Fibroblast of lung (primary cell): ENCODE results near the gene DGCR8. TPM values are rescaled to one million over a fixed set of nuclear protein-coding genes. Genes with fewer than 3 reads are reported as not detected.

Source experiments
- DNase-seq, 2 donors: peaks; one replicate each; pipeline versions ENCODE4 v3.0.0 to v3.0.0-alpha.2; 2010; ENCODE audit warnings: low read depth in 2 of 2
- H2AFZ ChIP-seq: 2 replicates; pipeline ENCODE4 v1.5.1; 2012; ENCODE audit warnings: low read length, control low read depth, inconsistent platforms
- H3K27ac ChIP-seq: 2 replicates; pipeline ENCODE4 v1.5.1; 2011; ENCODE audit warnings: low read length, control low read depth; ENCODE audit not compliant: insufficient read depth
- H3K27me3 ChIP-seq: 2 replicates; pipeline ENCODE4 v1.5.1; 2011; ENCODE audit warnings: mild to moderate bottlenecking, low read length; ENCODE audit not compliant: control insufficient read depth, insufficient read depth
- H3K36me3 ChIP-seq: 2 replicates; pipeline ENCODE4 v1.5.1; 2011; ENCODE audit warnings: low read length; ENCODE audit not compliant: control insufficient read depth, insufficient read depth
- H3K4me1 ChIP-seq: 2 replicates; pipeline ENCODE4 v1.5.1; 2011; ENCODE audit warnings: low read length; ENCODE audit not compliant: control insufficient read depth, insufficient read depth; ENCODE audit errors: extremely low read depth
- H3K4me2 ChIP-seq: 2 replicates; pipeline ENCODE4 v1.5.1; 2011; ENCODE audit warnings: low read length, control low read depth; ENCODE audit not compliant: insufficient read depth; ENCODE audit errors: extremely low read depth
- H3K4me3 ChIP-seq, 4 experiments: fragments of 200-600 bp in 1 of 4; sonication (generic) in 1 of 4; replicated peaks in 1 of 4; 2 replicates each; pipeline ENCODE4 v1.5.1; 2011 to 2016; ENCODE audit warnings: low read length in 4 of 4, low read depth in 3 of 4, mild to moderate bottlenecking in 3 of 4, control low read depth in 2 of 4, inconsistent platforms in 1 of 4, mixed read lengths in 1 of 4; ENCODE audit not compliant: insufficient read depth in 1 of 4; ENCODE audit errors: control extremely low read depth in 1 of 4
- H3K79me2 ChIP-seq: 2 replicates; pipeline ENCODE4 v1.5.1; 2012; ENCODE audit warnings: mild to moderate bottlenecking, low read length, inconsistent platforms; ENCODE audit not compliant: control insufficient read depth, insufficient read depth
- H3K9ac ChIP-seq: 2 replicates; pipeline ENCODE4 v1.5.1; 2011; ENCODE audit warnings: mild to moderate bottlenecking, low read length, control low read depth; ENCODE audit not compliant: insufficient read depth
- H3K9me3 ChIP-seq: 2 replicates; pipeline ENCODE4 v1.5.1; 2012; ENCODE audit warnings: low read depth, low read length; ENCODE audit not compliant: control insufficient read depth, insufficient read depth
- H4K20me1 ChIP-seq: 2 replicates; pipeline ENCODE4 v1.5.1; 2011; ENCODE audit warnings: low read length; ENCODE audit not compliant: control insufficient read depth, insufficient read depth; ENCODE audit errors: extremely low read depth
- CTCF ChIP-seq, 2 donors: IDR thresholded peaks in 1 of 2; conservative IDR thresholded peaks in 1 of 2; 1 replicate in 1 of 2; 2 replicates in 1 of 2; pipeline ENCODE4 v1.5.1; 2011 to 2012; ENCODE audit warnings: low read length in 2 of 2, control low read depth in 1 of 2, inconsistent platforms in 1 of 2, low read depth in 1 of 2, mild to moderate bottlenecking in 1 of 2
- EZH2 ChIP-seq: IDR thresholded peaks from 2 replicates; pipeline ENCODE4 v1.5.1; 2012; ENCODE audit warnings: low read length, control low read depth, mild to moderate bottlenecking; ENCODE audit errors: missing control alignments
- polyA plus RNA-seq, 2 donors: library from polyadenylated mRNA; depleted of rRNA in 1 of 2; stranded (reverse) in 1 of 2; unstranded in 1 of 2; fragments of >200 nt; gene quantifications; 2 replicates each; pipeline ENCODE4 v1.2.1, GENCODE V29; 2011 to 2012; ENCODE audit warnings: missing spikeins in 1 of 2
- total RNA-seq: library from RNA; depleted of rRNA; stranded (reverse); fragments of >200 nt; gene quantifications from 2 replicates; pipeline ENCODE4 v1.2.1, GENCODE V29; 2014

Gene DGCR8
- total and polyA plus RNA-seq, 2 donors (not counting 1 experiment from before 2014, with no cell fraction given), result 18.8 to 21.3 TPM

- TF ChIP-seq CTCF (conservative IDR thresholded peaks at IDR 0.05 in 1 of 2, IDR thresholded peaks at IDR 0.05 in 1 of 2; ENCODE audit: low read depth in 1 of 2, low read length in 2 of 2), result no peak
- TF ChIP-seq EZH2, result no peak
- Histone ChIP-seq H4K20me1 (no peaks in the 10 kb centered on the region), H3K4me1 (peaks cover 5% of the 10 kb centered on the region), H3K27me3 (no peaks in the 10 kb centered on the region), H2AFZ (peak within 1 kb of the TSS; percentile 51), H3K9me3 (no peaks in the 10 kb centered on the region), H3K27ac (peak within 1 kb of the TSS; percentile 54), H3K36me3 (peaks cover 5% of the 10 kb centered on the region), H3K9ac (peak within 1 kb of the TSS; percentile 66), H3K4me3 (peak within 1 kb of the TSS; percentile 60 to 83 (median 80)), H3K4me2 (peak within 1 kb of the TSS; percentile 81), H3K79me2 (peaks cover 44% of the 10 kb centered on the region)
- peak in 1 of 2 donors; percentile 24 for DNase-seq
These were observed 51.5 kb downstream of the DGCR8 start, which contains the start of gene ZDHHC8 for GRCh38 chr22:20131597-20131858. ZDHHC8 (plus strand) TSS chr22:20131804; CDS start chr22:20131948, 144 bp downstream.

- no peaks in the 10 kb centered on the region for H3K9me3 ChIP-seq
- peak overlapping the region; percentile 81 for H3K4me2 ChIP-seq
- DNase-seq, result no peak
- peak overlapping the region; percentile 66 for H3K9ac ChIP-seq
- H3K27me3 ChIP-seq, result no peaks in the 10 kb centered on the region
- H3K27ac ChIP-seq, result peak overlapping the region; percentile 54
- H3K36me3 ChIP-seq, result peaks cover 5% of the 10 kb centered on the region
- H4K20me1 ChIP-seq, result no peaks in the 10 kb centered on the region
- peaks cover 5% of the 10 kb centered on the region for H3K4me1 ChIP-seq
- H3K79me2 ChIP-seq, result peaks cover 48% of the 10 kb centered on the region
- H3K4me3 ChIP-seq, result peak overlapping the region; percentile 60 to 82 (median 78)
- no peak overlapping the region for H2AFZ ChIP-seq
- TF ChIP-seq CTCF (conservative IDR thresholded peaks at IDR 0.05 in 1 of 2, IDR thresholded peaks at IDR 0.05 in 1 of 2; ENCODE audit: low read depth in 1 of 2, low read length in 2 of 2) (no peak), EZH2 (no peak)
These were observed 52.0 kb downstream of the DGCR8 start for GRCh38 chr22:20131859-20132685.

GRCh38 chr22:20132686-20133246 is 52.7 kb downstream of the DGCR8 start:
- Histone ChIP-seq H3K9ac (peak overlapping the region; percentile 66), H3K4me1 (peaks cover 5% of the 10 kb centered on the region), H3K79me2 (peaks cover 51% of the 10 kb centered on the region), H4K20me1 (no peaks in the 10 kb centered on the region), H3K36me3 (no peaks in the 10 kb centered on the region), H3K9me3 (no peaks in the 10 kb centered on the region), H3K27ac (peak overlapping the region; percentile 54), H3K27me3 (no peaks in the 10 kb centered on the region), H2AFZ (no peak overlapping the region), H3K4me2 (peak overlapping the region; percentile 81), H3K4me3 (peak overlapping the region; percentile 60 to 82 (median 78))
- DNase-seq, result no peak
- TF ChIP-seq EZH2, result no peak
- TF ChIP-seq CTCF (conservative IDR thresholded peaks at IDR 0.05 in 1 of 2, IDR thresholded peaks at IDR 0.05 in 1 of 2; ENCODE audit: low read depth in 1 of 2, low read length in 2 of 2), result no peak
